ENCODE measurements around the gene NFS1. TPM values are rescaled to one million over a fixed set of nuclear protein-coding genes. Genes with fewer than 3 reads are reported as not detected.
"Not testable (repeated sequence)": the region's sequence is repeated elsewhere in the genome, so short reads cannot be mapped to it uniquely, and the experiment has no call there.

Gene NFS1
- total and polyA plus RNA-seq, 3 experiments from 2014 or later, result 18.8 to 37.7 (median 36.4) TPM

- Mint-ChIP-seq H3K4me3 (peak overlapping the region; percentile 87 to 96 (median 94)), H3K9me3 (peaks cover 0 to 2% (median 0%) of the 10 kb centered on the region in 5 donors), H3K27me3 (peaks cover 0 to 2% of the 10 kb centered on the region in 2 donors), H3K36me3 (peaks cover 3 to 55% (median 7%) of the 10 kb centered on the region in 3 donors), H3K4me1 (peaks cover 32 to 54% (median 50%) of the 10 kb centered on the region in 3 donors), H3K27ac (peak overlapping the region; percentile 91 to 98 (median 92))
- Histone ChIP-seq H3K27me3 (ENCODE audit: insufficient read depth, low read length, poor library complexity, severe bottlenecking) (no peaks in the 10 kb centered on the region), H3K27ac (ENCODE audit: low read depth, low read length) (peak overlapping the region; percentile 94), H3K4me3 (ENCODE audit: low read length) (peak overlapping the region; percentile 93), H3K4me1 (ENCODE audit: insufficient read depth, low read length) (peaks cover 21% of the 10 kb centered on the region), H3K36me3 (ENCODE audit: insufficient read depth, low read length) (peaks cover 2% of the 10 kb centered on the region), H3K9me3 (ENCODE audit: low read length) (no peaks in the 10 kb centered on the region)
- ChIA-PET POLR2A (interaction anchor here (0.7 to 2.3 kb wide), 5 partner anchors 10 to 75 kb away, joined by 3 to 19 read pairs (median 8); partner anchors contain the start of gene RBM39), CTCF (interaction anchor here (0.6 kb wide), 1 partner anchor 79 kb away, joined by 3 read pairs; no protein-coding TSS in a partner anchor)
- peak in 1 of 5 donors; percentile 49 for DNase-seq
Measured at GRCh38 chr20:35698298-35699126, 640 bp downstream of the NFS1 start.

DNA sequence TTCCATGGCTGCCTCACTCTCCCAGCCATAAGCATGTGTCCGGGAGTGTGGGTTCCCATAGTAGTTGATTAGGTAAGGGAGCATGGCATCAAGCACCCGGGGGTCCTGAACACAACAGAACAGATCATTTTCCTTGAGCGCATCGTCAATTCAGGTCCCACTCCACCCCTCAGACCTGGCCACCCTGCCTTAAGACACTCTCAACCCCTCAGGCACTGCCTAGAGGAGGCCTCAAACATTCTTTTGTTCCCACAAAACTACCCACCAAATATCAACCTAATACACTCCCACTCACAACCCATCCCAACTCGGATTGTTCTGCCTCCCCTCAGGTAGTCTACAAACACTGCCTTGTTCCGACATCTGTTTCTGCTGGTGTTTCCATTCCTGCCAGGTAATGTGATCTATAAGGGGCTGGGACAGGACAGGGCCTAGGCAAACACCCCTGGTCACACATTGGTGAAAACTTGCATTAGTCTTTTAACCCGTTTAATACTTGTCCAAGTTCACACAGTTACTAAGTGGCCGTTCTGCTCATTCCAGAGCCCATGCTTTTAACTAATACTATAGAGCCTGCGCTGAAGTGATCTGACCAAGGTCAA, 1.4 kb downstream of the NFS1 start:
- H3K4me3 ChIP-seq (ENCODE audit: low read length), result peak overlapping the region; percentile 93
- H3K4me1 ChIP-seq (ENCODE audit: insufficient read depth, low read length), result peaks cover 21% of the 10 kb centered on the region
- CTCF ChIA-PET, result no interaction called here
- peaks cover 0 to 54% (median 6%) of the 10 kb centered on the region in 3 donors for H3K36me3 Mint-ChIP-seq
- H3K27me3 ChIP-seq (ENCODE audit: insufficient read depth, low read length, poor library complexity, severe bottlenecking), result no peaks in the 10 kb centered on the region
- peaks cover 0 to 2% (median 0%) of the 10 kb centered on the region in 5 donors for H3K9me3 Mint-ChIP-seq
- no peaks in the 10 kb centered on the region for H3K36me3 ChIP-seq (ENCODE audit: insufficient read depth, low read length)
- peak overlapping the region; percentile 87 to 96 (median 94) for H3K4me3 Mint-ChIP-seq
- peaks cover 30 to 53% (median 46%) of the 10 kb centered on the region in 3 donors for H3K4me1 Mint-ChIP-seq
- peak overlapping the region; percentile 94 for H3K27ac ChIP-seq (ENCODE audit: low read depth, low read length)
- POLR2A ChIA-PET, result no interaction called here
- no peaks in the 10 kb centered on the region for H3K9me3 ChIP-seq (ENCODE audit: low read length)
- H3K27ac Mint-ChIP-seq, result peak overlapping the region; percentile 5 to 98 (median 92)
- DNase-seq, result peak in 1 of 5 donors; percentile 21
- H3K27me3 Mint-ChIP-seq, result peaks cover 0 to 2% of the 10 kb centered on the region in 2 donors

- Histone ChIP-seq H3K27ac (ENCODE audit: low read depth, low read length) (no peak overlapping the region), H3K27me3 (ENCODE audit: insufficient read depth, low read length, poor library complexity, severe bottlenecking) (no peaks in the 10 kb centered on the region), H3K9me3 (ENCODE audit: low read length) (no peaks in the 10 kb centered on the region), H3K36me3 (ENCODE audit: insufficient read depth, low read length) (no peaks in the 10 kb centered on the region), H3K4me1 (ENCODE audit: insufficient read depth, low read length) (peaks cover 21% of the 10 kb centered on the region), H3K4me3 (ENCODE audit: low read length) (no peak overlapping the region)
- peak overlapping the region in 2 of 8 donors; percentile 43 to 45 for H3K27ac Mint-ChIP-seq
- H3K9me3 Mint-ChIP-seq, result peaks cover 0 to 2% (median 0%) of the 10 kb centered on the region in 5 donors
- peak overlapping the region in 3 of 7 donors; percentile 23 to 82 (median 33) for H3K4me3 Mint-ChIP-seq
- DNase-seq, result no peak
- H3K27me3 Mint-ChIP-seq, result peaks cover 0 to 2% of the 10 kb centered on the region in 2 donors
- POLR2A ChIA-PET, result no interaction called here
- CTCF ChIA-PET, result interaction anchor here (1.6 kb wide), 1 partner anchor 95 kb away, joined by 3 read pairs; no protein-coding TSS in a partner anchor
- H3K36me3 Mint-ChIP-seq, result peaks cover 0 to 48% (median 3%) of the 10 kb centered on the region in 3 donors
- peaks cover 30 to 46% (median 39%) of the 10 kb centered on the region in 3 donors for H3K4me1 Mint-ChIP-seq
Measured at GRCh38 chr20:35695978-35696377, 3.2 kb downstream of the NFS1 start.

DNA sequence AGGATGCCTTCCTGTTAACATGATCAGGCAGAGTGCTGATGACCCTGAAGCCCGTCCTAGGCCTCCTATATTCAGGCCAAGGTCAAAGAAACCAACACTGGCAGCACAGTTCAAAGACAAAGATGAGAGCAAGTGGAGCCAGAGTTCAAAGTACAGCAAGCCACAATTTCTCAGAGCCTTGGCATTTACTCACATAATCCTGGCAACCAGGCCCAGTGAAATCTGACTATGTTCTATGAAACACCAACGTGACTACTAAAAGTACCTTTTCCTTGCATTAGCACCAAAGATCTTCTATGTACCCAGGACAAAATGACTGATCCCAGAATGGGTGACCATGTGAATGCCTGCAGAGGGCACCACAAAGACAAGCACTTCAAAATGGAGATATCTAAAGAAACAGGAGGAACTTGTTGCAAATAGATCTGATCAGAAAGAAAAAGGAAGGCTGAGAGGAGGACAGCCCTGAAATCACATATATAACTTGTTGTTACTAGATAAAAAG, 3.9 kb downstream of the NFS1 start:
- no peak overlapping the region for H3K27ac ChIP-seq (ENCODE audit: low read depth, low read length)
- H3K36me3 Mint-ChIP-seq, result peaks cover 0 to 53% (median 8%) of the 10 kb centered on the region in 3 donors
- peaks cover 29 to 39% (median 37%) of the 10 kb centered on the region in 3 donors for H3K4me1 Mint-ChIP-seq
- peaks cover 20% of the 10 kb centered on the region for H3K4me1 ChIP-seq (ENCODE audit: insufficient read depth, low read length)
- peak overlapping the region in 2 of 7 donors; percentile 69 to 70 for H3K4me3 Mint-ChIP-seq
- no peaks in the 10 kb centered on the region for H3K27me3 ChIP-seq (ENCODE audit: insufficient read depth, low read length, poor library complexity, severe bottlenecking)
- no peak overlapping the region for H3K4me3 ChIP-seq (ENCODE audit: low read length)
- ChIA-PET CTCF (no interaction called here), POLR2A (no interaction called here)
- peaks cover 0 to 2% of the 10 kb centered on the region in 2 donors for H3K27me3 Mint-ChIP-seq
- no peaks in the 10 kb centered on the region for H3K9me3 ChIP-seq (ENCODE audit: low read length)
- H3K27ac Mint-ChIP-seq, result peak overlapping the region in 1 of 8 donors; percentile 69
- no peak for DNase-seq
- H3K9me3 Mint-ChIP-seq, result peaks cover 0 to 2% (median 0%) of the 10 kb centered on the region in 5 donors
- peaks cover 5% of the 10 kb centered on the region for H3K36me3 ChIP-seq (ENCODE audit: insufficient read depth, low read length)

GRCh38 chr20:35690265-35690664, 8.9 kb downstream of the NFS1 start:
- no peaks in the 10 kb centered on the region for H3K27me3 Mint-ChIP-seq

DNA sequence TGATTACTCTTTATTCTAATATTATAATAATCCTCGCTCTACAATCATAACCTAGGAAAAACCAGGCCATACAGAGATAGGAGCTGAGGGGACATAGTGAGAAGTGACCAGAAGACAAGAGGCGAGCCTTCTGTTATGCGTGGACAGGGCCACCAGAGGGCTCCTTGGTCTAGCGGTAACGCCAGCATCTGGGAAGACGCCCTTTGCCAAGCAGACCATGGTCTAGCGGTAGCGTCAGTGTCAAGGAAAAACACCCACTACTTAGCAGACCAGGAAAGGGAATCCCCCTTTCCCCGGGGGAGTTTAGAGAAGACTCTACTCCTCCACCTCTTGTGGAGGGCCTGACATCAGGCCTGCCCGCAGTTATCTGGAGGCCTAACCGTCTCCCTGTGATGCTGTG, 12.3 kb downstream of the NFS1 start:
- CTCF ChIA-PET, result interaction anchor here (1.3 kb wide), 1 partner anchor 86 kb away, joined by 4 read pairs; no protein-coding TSS in a partner anchor
- H3K27ac Mint-ChIP-seq; H3K4me1 Mint-ChIP-seq; H3K9me3 ChIP-seq (ENCODE audit: low read length); H3K4me3 ChIP-seq (ENCODE audit: low read length); POLR2A ChIA-PET; H3K9me3 Mint-ChIP-seq; H3K27me3 ChIP-seq (ENCODE audit: insufficient read depth, low read length, poor library complexity, severe bottlenecking); H3K27me3 Mint-ChIP-seq; H3K27ac ChIP-seq (ENCODE audit: low read depth, low read length); H3K4me1 ChIP-seq (ENCODE audit: insufficient read depth, low read length); H3K4me3 Mint-ChIP-seq; DNase-seq: not testable (repeated sequence)
- H3K36me3 ChIP-seq (ENCODE audit: insufficient read depth, low read length), result peaks cover 11% of the 10 kb centered on the region
- peaks cover 6 to 50% (median 18%) of the 10 kb centered on the region in 3 donors for H3K36me3 Mint-ChIP-seq

More at GRCh38 chr20:35690265-35690664, 8.9 kb downstream of the NFS1 start:
- DNase-seq, result no peak
- Histone ChIP-seq H3K4me3 (ENCODE audit: low read length) (no peak overlapping the region), H3K27ac (ENCODE audit: low read depth, low read length) (no peak overlapping the region), H3K9me3 (ENCODE audit: low read length) (no peaks in the 10 kb centered on the region), H3K4me1 (ENCODE audit: insufficient read depth, low read length) (no peaks in the 10 kb centered on the region), H3K27me3 (ENCODE audit: insufficient read depth, low read length, poor library complexity, severe bottlenecking) (no peaks in the 10 kb centered on the region), H3K36me3 (ENCODE audit: insufficient read depth, low read length) (peaks cover 11% of the 10 kb centered on the region)
- no peaks in the 10 kb centered on the region for H3K9me3 Mint-ChIP-seq
- peaks cover 6 to 57% (median 19%) of the 10 kb centered on the region in 3 donors for H3K36me3 Mint-ChIP-seq
- peaks cover 0 to 3% (median 2%) of the 10 kb centered on the region in 3 donors for H3K4me1 Mint-ChIP-seq
- ChIA-PET CTCF (interaction anchor here (1.4 kb wide), 1 partner anchor 89 kb away, joined by 3 read pairs; no protein-coding TSS in a partner anchor), POLR2A (no interaction called here)
- no peak overlapping the region for H3K4me3 Mint-ChIP-seq
- H3K27ac Mint-ChIP-seq, result no peak overlapping the region

- H3K27me3 ChIP-seq (ENCODE audit: insufficient read depth, low read length, poor library complexity, severe bottlenecking), result not testable (repeated sequence)
Measured at GRCh38 chr20:35685368-35685767, 13.8 kb downstream of the NFS1 start.

More at GRCh38 chr20:35685368-35685767, 13.8 kb downstream of the NFS1 start:
- H3K4me3 ChIP-seq (ENCODE audit: low read length); H3K36me3 ChIP-seq (ENCODE audit: insufficient read depth, low read length); H3K4me1 ChIP-seq (ENCODE audit: insufficient read depth, low read length); H3K27me3 Mint-ChIP-seq; H3K9me3 ChIP-seq (ENCODE audit: low read length); H3K4me1 Mint-ChIP-seq; H3K27ac ChIP-seq (ENCODE audit: low read depth, low read length); POLR2A ChIA-PET; H3K9me3 Mint-ChIP-seq; H3K27ac Mint-ChIP-seq; H3K4me3 Mint-ChIP-seq; DNase-seq: not testable (repeated sequence)
- H3K36me3 Mint-ChIP-seq, result peaks cover 9 to 59% (median 14%) of the 10 kb centered on the region in 3 donors
- CTCF ChIA-PET, result interaction anchor here (1.3 kb wide), 1 partner anchor 84 kb away, joined by 4 read pairs; no protein-coding TSS in a partner anchor
